Astrocyte (in vitro differentiated cells and primary cell): Measurements from ENCODE around the gene MMEL1.

Experiments
- CTCF ChIP-seq: IDR thresholded peaks from 2 replicates; pipeline ENCODE4 v1.5.1; 2011; ENCODE audit warnings: low read depth, mild to moderate bottlenecking, inconsistent platforms, low read length, moderate library complexity; ENCODE audit not compliant: insufficient read depth
- EZH2 ChIP-seq: IDR thresholded peaks from 2 replicates; pipeline ENCODE4 v1.6.1; 2012; ENCODE audit warnings: mild to moderate bottlenecking, low read length, inconsistent platforms; ENCODE audit not compliant: insufficient read depth

DNA sequence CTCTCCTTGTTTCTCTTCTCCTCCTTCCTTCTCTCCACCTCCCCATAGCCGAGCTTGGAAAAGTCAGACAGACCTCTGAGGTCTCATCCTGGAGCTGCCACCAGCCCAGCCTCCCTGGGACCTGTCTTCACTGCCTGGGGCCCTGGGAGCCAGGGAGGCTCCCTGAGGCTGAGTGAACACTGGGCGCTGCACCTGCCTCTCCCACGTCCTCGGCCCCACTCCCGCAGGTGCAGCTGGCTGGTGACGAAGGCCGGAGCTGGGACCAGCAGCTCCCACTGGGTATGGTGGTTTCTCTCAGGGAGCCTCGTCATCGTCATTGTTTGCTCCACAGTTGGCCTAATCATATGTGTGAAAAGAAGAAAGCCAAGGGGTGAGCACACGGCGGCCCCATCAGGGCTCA lies 71.4 kb downstream of the MMEL1 start:
- TF ChIP-seq CTCF (no peak), EZH2 (no peak)
